PFSK-1 (cell line): ENCODE results near the gene SAPCD1.

Source experiments
- FOXP2 ChIP-seq: optimal IDR thresholded peaks from 2 replicates; pipeline ENCODE3; 2011; ENCODE audit warnings: borderline replicate concordance, control low read depth, inconsistent platforms; ENCODE audit not compliant: insufficient read depth; ENCODE audit errors: extremely low read length, extremely low read depth
- POLR2AphosphoS5 ChIP-seq: IDR thresholded peaks from 2 replicates; pipeline ENCODE4 v1.6.1; 2012; ENCODE audit warnings: low read depth, mild to moderate bottlenecking, control low read depth, low read length, moderate library complexity
- SIN3A ChIP-seq: IDR thresholded peaks from 2 replicates; pipeline ENCODE4 v1.6.1; 2012; ENCODE audit warnings: mild to moderate bottlenecking, low read length, moderate library complexity, borderline replicate concordance; ENCODE audit not compliant: insufficient read depth
- TAF1 ChIP-seq: IDR thresholded peaks from 2 replicates; pipeline ENCODE4 v1.6.1; 2012; ENCODE audit warnings: low read length, control low read depth, borderline replicate concordance; ENCODE audit not compliant: insufficient read depth
- TF ChIP-seq, protein P1 (sequence below), 2 experiments: IDR thresholded peaks; 2 replicates each; pipeline versions ENCODE4 v1.6.1 to v1.8.0; 2011 to 2012; ENCODE audit warnings: low read depth in 2 of 2, low read length in 2 of 2, control low read depth in 1 of 2, inconsistent platforms in 1 of 2, mild to moderate bottlenecking in 1 of 2, moderate library complexity in 1 of 2; ENCODE audit not compliant: insufficient read depth in 1 of 2

Gene SAPCD1

DNA sequence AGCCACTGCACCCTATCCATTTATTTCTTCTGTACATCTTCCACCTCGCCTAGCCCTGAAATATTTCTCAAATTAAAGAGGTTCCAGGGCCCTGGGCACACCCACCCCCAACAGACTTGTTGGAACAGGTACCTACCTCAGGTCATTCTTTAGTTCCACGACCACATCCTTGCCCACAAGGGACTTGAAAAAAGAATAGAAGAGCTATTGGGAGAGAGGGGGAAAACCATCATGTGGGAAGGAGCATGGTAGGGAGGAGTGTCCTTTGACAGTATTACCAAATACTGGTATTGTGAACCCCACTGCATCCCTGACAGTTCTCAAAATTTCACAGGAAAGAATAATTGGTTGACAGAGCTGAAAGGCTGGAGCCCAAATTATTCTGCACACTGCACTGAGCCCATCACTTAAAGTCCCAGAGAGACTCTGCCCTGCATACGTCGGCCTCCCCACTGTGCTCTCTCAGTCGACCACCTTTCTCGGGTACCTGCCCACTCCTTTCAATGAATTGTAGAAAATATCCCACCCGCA is 43.5 kb downstream of the SAPCD1 start:
- TF ChIP-seq FOXP2: no peak
- no peak for TF ChIP-seq TAF1
- TF ChIP-seq SIN3A: no peak
- no peak for TF ChIP-seq POLR2AphosphoS5
- TF ChIP-seq, protein P1, sequence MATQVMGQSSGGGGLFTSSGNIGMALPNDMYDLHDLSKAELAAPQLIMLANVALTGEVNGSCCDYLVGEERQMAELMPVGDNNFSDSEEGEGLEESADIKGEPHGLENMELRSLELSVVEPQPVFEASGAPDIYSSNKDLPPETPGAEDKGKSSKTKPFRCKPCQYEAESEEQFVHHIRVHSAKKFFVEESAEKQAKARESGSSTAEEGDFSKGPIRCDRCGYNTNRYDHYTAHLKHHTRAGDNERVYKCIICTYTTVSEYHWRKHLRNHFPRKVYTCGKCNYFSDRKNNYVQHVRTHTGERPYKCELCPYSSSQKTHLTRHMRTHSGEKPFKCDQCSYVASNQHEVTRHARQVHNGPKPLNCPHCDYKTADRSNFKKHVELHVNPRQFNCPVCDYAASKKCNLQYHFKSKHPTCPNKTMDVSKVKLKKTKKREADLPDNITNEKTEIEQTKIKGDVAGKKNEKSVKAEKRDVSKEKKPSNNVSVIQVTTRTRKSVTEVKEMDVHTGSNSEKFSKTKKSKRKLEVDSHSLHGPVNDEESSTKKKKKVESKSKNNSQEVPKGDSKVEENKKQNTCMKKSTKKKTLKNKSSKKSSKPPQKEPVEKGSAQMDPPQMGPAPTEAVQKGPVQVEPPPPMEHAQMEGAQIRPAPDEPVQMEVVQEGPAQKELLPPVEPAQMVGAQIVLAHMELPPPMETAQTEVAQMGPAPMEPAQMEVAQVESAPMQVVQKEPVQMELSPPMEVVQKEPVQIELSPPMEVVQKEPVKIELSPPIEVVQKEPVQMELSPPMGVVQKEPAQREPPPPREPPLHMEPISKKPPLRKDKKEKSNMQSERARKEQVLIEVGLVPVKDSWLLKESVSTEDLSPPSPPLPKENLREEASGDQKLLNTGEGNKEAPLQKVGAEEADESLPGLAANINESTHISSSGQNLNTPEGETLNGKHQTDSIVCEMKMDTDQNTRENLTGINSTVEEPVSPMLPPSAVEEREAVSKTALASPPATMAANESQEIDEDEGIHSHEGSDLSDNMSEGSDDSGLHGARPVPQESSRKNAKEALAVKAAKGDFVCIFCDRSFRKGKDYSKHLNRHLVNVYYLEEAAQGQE (IDR thresholded peaks at IDR 0.05; ENCODE audit: insufficient read depth in 1 of 2, low read depth in 2 of 2, low read length in 2 of 2): no peak

DNA sequence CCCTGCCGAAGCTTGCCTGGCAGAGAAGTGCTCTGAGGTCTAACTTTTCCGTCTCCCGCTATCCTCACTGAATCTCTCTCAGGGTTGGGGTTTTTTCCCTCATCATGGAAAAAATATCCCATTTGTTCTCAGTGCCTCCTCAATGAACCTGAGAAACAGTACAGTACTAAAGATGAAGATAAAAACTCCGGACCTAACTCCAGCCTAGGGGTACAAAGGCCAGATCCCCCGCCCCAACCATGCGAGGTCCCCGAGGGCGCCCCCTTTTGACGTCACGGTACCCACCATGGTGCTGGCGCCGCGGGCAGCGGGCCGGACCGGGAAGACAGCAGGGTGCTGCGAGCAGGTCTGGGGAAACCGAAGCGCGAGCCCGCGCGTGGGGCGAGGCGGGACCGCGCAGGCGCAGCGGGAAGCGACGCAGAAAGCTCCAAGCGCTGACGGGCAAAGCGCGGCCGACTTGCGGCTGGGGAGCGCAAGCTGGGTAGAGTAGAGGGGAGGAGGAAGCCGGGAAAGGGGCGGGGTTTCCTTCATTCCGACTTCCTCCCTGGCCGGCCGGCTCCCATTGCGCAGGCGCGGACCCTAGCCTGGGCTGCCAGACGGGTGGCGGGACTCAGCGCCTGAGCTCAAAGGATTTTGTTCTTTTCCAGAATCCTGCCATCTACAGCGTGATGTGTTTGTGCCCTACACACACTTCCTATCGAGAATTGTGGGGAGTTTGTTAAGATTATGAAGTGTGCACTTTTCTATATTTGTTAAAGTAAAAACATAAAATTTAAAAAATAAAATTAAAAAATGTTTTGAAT is 44.2 kb downstream of the SAPCD1 start, which contains the start of gene LSM2:
TSS of gene LSM2 (minus strand) at position 497 of the 803 bp plus-strand sequence. CDS start at position 288, 209 bp downstream.
- TF ChIP-seq SIN3A (no peak), POLR2AphosphoS5 (peak; percentile 96), FOXP2 (peak; percentile 83), TAF1 (no peak)
- TF ChIP-seq, protein P1 (IDR thresholded peaks at IDR 0.05; ENCODE audit: insufficient read depth in 1 of 2, low read depth in 2 of 2, low read length in 2 of 2): no peak

DNA sequence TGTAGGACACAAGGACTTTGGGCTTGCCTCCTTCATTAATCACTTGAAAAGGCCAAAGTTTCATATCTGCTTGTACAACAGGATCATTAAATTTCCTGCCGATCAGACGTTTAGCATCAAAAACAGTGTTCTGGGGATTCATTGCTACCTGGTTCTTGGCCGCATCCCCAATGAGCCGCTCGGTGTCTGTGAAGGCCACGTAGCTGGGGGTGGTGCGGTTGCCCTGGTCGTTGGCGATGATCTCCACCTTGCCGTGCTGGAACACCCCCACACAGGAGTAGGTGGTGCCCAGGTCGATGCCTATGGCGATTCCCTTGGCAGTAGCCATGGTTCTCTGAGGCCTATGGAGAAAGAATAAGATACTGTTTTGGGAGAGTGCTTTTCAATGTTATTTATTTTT is 49.2 kb downstream of the SAPCD1 start:
- no peak for TF ChIP-seq TAF1
- TF ChIP-seq POLR2AphosphoS5: no peak
- TF ChIP-seq, protein P1 (IDR thresholded peaks at IDR 0.05; ENCODE audit: insufficient read depth in 1 of 2, low read depth in 2 of 2, low read length in 2 of 2): no peak
- no peak for TF ChIP-seq SIN3A
- no peak for TF ChIP-seq FOXP2

DNA sequence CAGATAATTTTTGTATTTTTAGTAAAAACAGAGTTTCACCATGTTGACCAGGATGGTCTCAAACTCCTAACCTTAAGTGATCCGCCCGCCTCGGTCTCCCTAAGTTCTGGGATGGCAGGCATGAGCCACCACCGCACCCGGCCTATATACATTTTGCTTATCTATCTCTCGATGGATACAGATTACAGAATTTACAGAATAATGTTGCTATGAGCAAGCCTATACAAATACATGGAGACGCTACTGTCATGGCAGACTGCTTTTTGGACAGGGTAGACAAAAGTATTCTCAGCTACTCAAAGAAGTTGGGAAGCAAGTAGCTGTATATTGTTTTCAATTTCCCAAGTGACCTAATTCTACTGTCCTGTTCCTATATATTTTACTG is 51.0 kb downstream of the SAPCD1 start:
- TF ChIP-seq POLR2AphosphoS5 (no peak), SIN3A (no peak), FOXP2 (no peak), TAF1 (no peak)
- TF ChIP-seq, protein P1 (IDR thresholded peaks at IDR 0.05; ENCODE audit: insufficient read depth in 1 of 2, low read depth in 2 of 2, low read length in 2 of 2): no peak
